CD4-positive, alpha-beta T cell (primary cell): ENCODE results near the gene TMEM131L. TPM values are rescaled to one million over a fixed set of nuclear protein-coding genes. Genes with fewer than 3 reads are reported as not detected.
"Not testable (repeated sequence)": the region's sequence is repeated elsewhere in the genome, so short reads cannot be mapped to it uniquely, and the experiment has no call there.

Source experiments
- ATAC-seq: fragments of 200-7000 bp; cut with Tn5 transposase; one replicate; pipeline ENCODE4 v1.10.0; 2022; ENCODE audit warnings: mild to moderate bottlenecking; ENCODE audit not compliant: poor library complexity
- CTCF ChIA-PET: fragments of 350-600 bp; sonication (Branson Sonifier 250); formaldehyde crosslinking; loops from one replicate; lab custom pipeline; 2021; ENCODE audit warnings: antibody characterized with exemption, inconsistent platforms; lab: Charles Lee
- POLR2A ChIA-PET: fragments of 350-600 bp; sonication (Branson Sonifier 250); formaldehyde crosslinking; loops from one replicate; lab custom pipeline; 2021; ENCODE audit warnings: antibody characterized with exemption, inconsistent platforms; lab: Charles Lee
- DNase-seq, 14 experiments: peaks; one replicate each; pipeline ENCODE4 v3.0.0-alpha.2; 2013 to 2020; ENCODE audit warnings: mixed read lengths in 2 of 14
- H3K27ac ChIP-seq, 2 donors: one replicate each; pipeline versions ENCODE4 v1.5.1 to v1.7.0; 2013; ENCODE audit warnings: low read length in 2 of 2, low read depth in 1 of 2, mild to moderate bottlenecking in 1 of 2
- H3K27me3 ChIP-seq, 2 experiments: 1 replicate in 1 of 2; 2 replicates in 1 of 2; pipeline versions ENCODE4 v1.6.1 to v1.7.0; 2013; ENCODE audit warnings: low read length in 2 of 2, control low read depth in 1 of 2, mild to moderate bottlenecking in 1 of 2, moderate library complexity in 1 of 2; ENCODE audit not compliant: insufficient read depth in 2 of 2, control insufficient read depth in 1 of 2
- H3K36me3 ChIP-seq: one replicate; pipeline ENCODE4 v1.6.1; 2013; ENCODE audit warnings: low read length, control low read depth; ENCODE audit not compliant: insufficient read depth
- H3K4me1 ChIP-seq: one replicate; pipeline ENCODE4 v1.6.1; 2013; ENCODE audit warnings: low read length, control low read depth; ENCODE audit not compliant: insufficient read depth
- H3K4me3 ChIP-seq: one replicate; pipeline ENCODE4 v1.5.1; 2013; ENCODE audit warnings: mild to moderate bottlenecking, low read length, moderate library complexity
- H3K9me3 ChIP-seq, 2 experiments: 1 replicate in 1 of 2; 2 replicates in 1 of 2; pipeline versions ENCODE4 v1.6.1 to v1.7.0; 2013; ENCODE audit warnings: low read length in 2 of 2, mild to moderate bottlenecking in 2 of 2, control low read depth in 1 of 2, moderate library complexity in 1 of 2; ENCODE audit not compliant: control insufficient read depth in 1 of 2, insufficient read depth in 1 of 2
- H3K27ac Mint-ChIP-seq: one replicate; pipeline ENCODE4 v1.8.0; 2020; ENCODE audit warnings: mixed read lengths
- H3K27me3 Mint-ChIP-seq: one replicate; pipeline ENCODE4 v1.8.0; 2021; ENCODE audit warnings: mixed read lengths
- H3K36me3 Mint-ChIP-seq: one replicate; pipeline ENCODE4 v1.8.0; 2021; ENCODE audit warnings: low read depth, mixed read lengths
- H3K4me1 Mint-ChIP-seq: one replicate; pipeline ENCODE4 v1.8.0; 2021; ENCODE audit warnings: low read depth, mixed read lengths
- H3K4me3 Mint-ChIP-seq: one replicate; pipeline ENCODE4 v1.8.0; 2020; ENCODE audit warnings: mild to moderate bottlenecking, mixed read lengths
- H3K9me3 Mint-ChIP-seq: one replicate; pipeline ENCODE4 v1.8.0; 2020; ENCODE audit warnings: mixed read lengths
- intact Hi-C, 2 experiments: fragments of 100-400 bp; cut with DNase I in 1 of 2; cut with micrococcal nuclease in 1 of 2; formaldehyde crosslinking; loops; one replicate each; pipeline versions ENCODE4 v1.15.1 to v1.9.0; 2023 to 2025; cut with DNase I, micrococcal nuclease
- total RNA-seq, 174 experiments: library from RNA in 2 of 174; stranded (reverse) in 2 of 174; gene quantifications; one replicate each; pipeline ENCODE4 v1.2.3 and lab custom pipeline; 2021 to 2026
- TF ChIP-seq, protein P1 (sequence below): fragments of 200-600 bp; IDR thresholded peaks from one replicate; pipeline ENCODE4 v1.8.0; 2022; ENCODE audit warnings: antibody characterized with exemption, mild to moderate bottlenecking

Gene TMEM131L
- total RNA-seq, 2 experiments from 2014 or later = 101 to 106 TPM

DNA sequence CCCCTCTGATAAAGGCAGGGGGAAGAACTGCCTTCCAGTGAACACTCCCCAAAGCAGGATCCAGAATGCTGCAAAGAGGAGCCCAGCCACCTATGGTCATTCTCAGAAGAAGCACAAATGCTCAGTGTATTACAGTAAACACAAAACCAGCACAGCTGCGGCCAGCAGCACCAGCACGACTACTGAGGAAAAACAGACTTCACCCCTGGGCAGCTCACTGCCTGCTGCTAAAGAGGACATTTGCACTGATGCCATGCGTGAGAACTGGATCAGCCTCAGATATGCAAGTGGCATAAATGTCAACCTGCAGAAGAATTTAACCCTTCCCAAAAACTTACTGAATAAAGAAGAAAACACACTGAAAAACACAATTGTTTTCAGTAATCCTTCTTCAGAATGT, 137.7 kb downstream of the TMEM131L start:
- Mint-ChIP-seq H3K4me3 (no peak overlapping the region), H3K9me3 (no peaks in the 10 kb centered on the region), H3K36me3 (peaks cover 95% of the 10 kb centered on the region), H3K27me3 (no peaks in the 10 kb centered on the region), H3K27ac (peak overlapping the region; percentile 27), H3K4me1 (peaks cover 16% of the 10 kb centered on the region)
- H3K4me3 ChIP-seq = no peak overlapping the region
- H3K9me3 ChIP-seq = no peaks in the 10 kb centered on the region
- H3K27ac ChIP-seq = no peak overlapping the region
- ChIA-PET POLR2A (interaction anchor here (0.7 kb wide), 1 partner anchor 12 kb away, joined by 3 read pairs; no protein-coding TSS in a partner anchor), CTCF (no interaction called here)
- TF ChIP-seq, protein P1, sequence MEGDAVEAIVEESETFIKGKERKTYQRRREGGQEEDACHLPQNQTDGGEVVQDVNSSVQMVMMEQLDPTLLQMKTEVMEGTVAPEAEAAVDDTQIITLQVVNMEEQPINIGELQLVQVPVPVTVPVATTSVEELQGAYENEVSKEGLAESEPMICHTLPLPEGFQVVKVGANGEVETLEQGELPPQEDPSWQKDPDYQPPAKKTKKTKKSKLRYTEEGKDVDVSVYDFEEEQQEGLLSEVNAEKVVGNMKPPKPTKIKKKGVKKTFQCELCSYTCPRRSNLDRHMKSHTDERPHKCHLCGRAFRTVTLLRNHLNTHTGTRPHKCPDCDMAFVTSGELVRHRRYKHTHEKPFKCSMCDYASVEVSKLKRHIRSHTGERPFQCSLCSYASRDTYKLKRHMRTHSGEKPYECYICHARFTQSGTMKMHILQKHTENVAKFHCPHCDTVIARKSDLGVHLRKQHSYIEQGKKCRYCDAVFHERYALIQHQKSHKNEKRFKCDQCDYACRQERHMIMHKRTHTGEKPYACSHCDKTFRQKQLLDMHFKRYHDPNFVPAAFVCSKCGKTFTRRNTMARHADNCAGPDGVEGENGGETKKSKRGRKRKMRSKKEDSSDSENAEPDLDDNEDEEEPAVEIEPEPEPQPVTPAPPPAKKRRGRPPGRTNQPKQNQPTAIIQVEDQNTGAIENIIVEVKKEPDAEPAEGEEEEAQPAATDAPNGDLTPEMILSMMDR = no peak
- intact Hi-C loops = no loop called here
- H3K4me1 ChIP-seq = no peaks in the 10 kb centered on the region
- H3K27me3 ChIP-seq = no peaks in the 10 kb centered on the region
- peaks cover 98% of the 10 kb centered on the region for H3K36me3 ChIP-seq
- ATAC-seq = no peak
- DNase-seq = no peak

DNA sequence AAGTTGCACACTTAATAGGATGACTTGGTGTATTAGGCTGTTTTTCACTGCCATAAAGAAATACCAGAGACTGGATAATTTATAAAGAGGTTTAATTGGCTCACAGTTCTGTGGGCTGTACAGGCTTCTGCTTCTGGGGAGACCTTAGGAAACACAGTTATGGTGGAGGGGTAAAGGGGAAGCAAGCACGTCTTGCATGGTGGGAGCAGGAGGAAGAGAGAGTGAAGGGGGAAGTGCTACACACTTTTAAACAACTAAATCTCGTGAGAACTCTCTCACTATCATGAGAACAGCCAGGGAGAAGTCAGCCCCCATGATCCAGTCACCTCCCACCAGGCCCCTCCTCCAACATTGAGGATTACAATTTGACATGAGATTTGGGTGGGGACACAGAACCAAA, 142.9 kb downstream of the TMEM131L start:
- H3K4me3 Mint-ChIP-seq, intact Hi-C loops, ATAC-seq, H3K27me3 Mint-ChIP-seq, H3K27ac ChIP-seq, H3K4me1 ChIP-seq, H3K27me3 ChIP-seq, H3K4me3 ChIP-seq, H3K9me3 Mint-ChIP-seq, POLR2A ChIA-PET, H3K9me3 ChIP-seq, DNase-seq, CTCF ChIA-PET: not testable (repeated sequence)
- peaks cover 35% of the 10 kb centered on the region for H3K4me1 Mint-ChIP-seq
- H3K36me3 Mint-ChIP-seq = peaks cover 97% of the 10 kb centered on the region
- peak overlapping the region; percentile 62 for H3K27ac Mint-ChIP-seq
- peaks cover 93% of the 10 kb centered on the region for H3K36me3 ChIP-seq

DNA sequence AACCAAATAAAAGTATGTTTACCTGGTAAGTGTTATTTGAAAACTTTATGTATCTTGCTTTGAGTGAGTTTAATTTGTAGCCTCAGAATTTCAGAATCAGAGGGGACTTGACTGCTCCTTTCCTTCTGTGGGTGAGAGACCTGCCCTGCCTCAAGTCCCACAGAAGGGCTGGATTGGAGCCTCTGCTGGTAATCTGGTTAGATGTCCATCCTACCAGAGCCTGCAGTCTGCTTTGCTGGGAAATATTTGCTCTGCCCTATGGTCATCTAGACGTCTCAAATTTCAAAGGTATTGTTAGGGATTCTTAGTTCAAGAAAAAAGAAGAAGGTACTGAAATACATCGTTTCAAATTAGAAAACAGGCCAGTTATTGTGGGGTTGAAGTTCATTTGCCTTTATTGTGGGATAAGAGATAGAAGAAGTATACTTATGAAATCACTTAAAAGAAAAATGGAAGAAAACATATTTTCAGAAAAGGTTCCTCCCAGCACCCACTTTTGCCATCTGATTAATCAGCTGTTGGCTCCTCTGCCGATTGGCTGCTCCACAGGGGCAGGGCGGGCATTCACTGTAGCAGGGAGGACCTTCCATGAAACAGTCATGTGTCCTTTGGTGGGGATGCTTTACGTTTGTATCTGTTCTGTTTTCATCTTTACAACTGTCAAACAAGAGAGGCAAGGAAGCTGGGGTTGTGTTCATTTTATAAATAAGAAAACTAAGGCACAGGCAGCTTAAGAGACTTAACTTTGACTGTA, 144.6 kb downstream of the TMEM131L start:
- ChIA-PET CTCF (no interaction called here), POLR2A (no interaction called here)
- no peaks in the 10 kb centered on the region for H3K27me3 ChIP-seq
- peaks cover 93% of the 10 kb centered on the region for H3K36me3 ChIP-seq
- H3K36me3 Mint-ChIP-seq = peaks cover 97% of the 10 kb centered on the region
- H3K4me3 ChIP-seq = no peak overlapping the region
- DNase-seq (no peak), ATAC-seq (no peak)
- H3K27ac ChIP-seq = no peak overlapping the region
- H3K4me1 Mint-ChIP-seq = peaks cover 52% of the 10 kb centered on the region
- TF ChIP-seq, protein P1 = no peak
- no peak overlapping the region for H3K4me3 Mint-ChIP-seq
- peak overlapping the region; percentile 41 for H3K27ac Mint-ChIP-seq
- no peaks in the 10 kb centered on the region for H3K9me3 ChIP-seq
- peaks cover 15% of the 10 kb centered on the region for H3K4me1 ChIP-seq
- intact Hi-C loops = no loop called here
- H3K27me3 Mint-ChIP-seq = no peaks in the 10 kb centered on the region
- no peaks in the 10 kb centered on the region for H3K9me3 Mint-ChIP-seq
